Bronchial epithelial cell (primary cell): ENCODE data around the gene SLC37A1. TPM values are rescaled to one million over a fixed set of nuclear protein-coding genes. Genes with fewer than 3 reads are reported as not detected.

Experiments used
- DNase-seq: peaks from one replicate; pipeline ENCODE4 v3.0.0-alpha.2; 2010; ENCODE audit warnings: low read depth
- FAIRE-seq: peaks from 2 replicates; lab custom pipeline; 2011; peaks lifted over from hg19 to GRCh38; lab: Jason Lieb, UNC
- H3K27me3 ChIP-seq: 2 replicates; pipeline ENCODE4 v1.5.1; 2011; ENCODE audit warnings: low read length; ENCODE audit not compliant: control insufficient read depth, insufficient read depth
- H3K36me3 ChIP-seq: 2 replicates; pipeline ENCODE4 v1.5.1; 2011; ENCODE audit warnings: low read length; ENCODE audit not compliant: control insufficient read depth, insufficient read depth
- H3K4me3 ChIP-seq: 2 replicates; pipeline ENCODE4 v1.5.1; 2011; ENCODE audit warnings: mild to moderate bottlenecking, low read depth, low read length, control low read depth
- CTCF ChIP-seq: IDR thresholded peaks from 2 replicates; pipeline ENCODE4 v1.5.1; 2011; ENCODE audit warnings: mild to moderate bottlenecking, moderate library complexity, low read length, control low read depth, inconsistent platforms; ENCODE audit not compliant: insufficient read depth, severe bottlenecking
- total RNA-seq: library from RNA; depleted of rRNA; stranded (reverse); fragments of >200 nt; gene quantifications from 2 replicates; pipeline ENCODE4 v1.2.1, GENCODE V29; 2014

Gene SLC37A1
- total RNA-seq, 1 donor from 2014 or later, result 7.1 TPM

- no peak for TF ChIP-seq CTCF
- DNase-seq (no peak), FAIRE-seq (no peak)
- Histone ChIP-seq H3K36me3 (peaks cover 21% of the 10 kb centered on the region), H3K27me3 (no peaks in the 10 kb centered on the region), H3K4me3 (no peak overlapping the region)
Observed at GRCh38 chr21:42568866-42569731, 55.4 kb downstream of the SLC37A1 start.

DNA sequence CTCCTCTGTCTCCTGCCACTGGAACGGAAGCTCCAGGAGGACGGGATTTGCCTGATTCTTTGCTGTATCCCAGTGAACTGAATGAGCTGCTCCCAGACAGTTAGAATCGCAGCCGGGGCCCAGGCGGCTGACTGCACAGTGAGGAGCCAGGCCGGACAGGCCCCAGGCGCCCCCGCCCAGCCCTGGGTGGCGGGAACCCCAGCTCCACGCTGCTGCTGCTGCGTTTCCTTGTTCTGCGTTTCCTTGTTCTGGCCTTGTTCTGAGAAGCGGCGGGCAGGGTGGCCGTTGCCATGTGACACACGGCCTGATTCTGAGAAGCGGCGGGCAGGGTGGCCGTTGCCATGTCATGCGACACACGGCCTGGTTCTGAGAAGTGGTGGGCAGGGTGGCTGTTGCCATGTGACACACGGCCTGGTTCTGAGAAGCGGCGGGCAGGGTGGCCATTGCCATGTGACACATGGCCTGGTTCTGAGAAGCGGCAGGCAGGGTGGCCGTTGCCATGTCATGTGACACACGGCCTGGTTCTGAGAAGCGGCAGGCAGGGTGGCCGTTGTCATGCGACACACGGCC is 56.2 kb downstream of the SLC37A1 start:
- Histone ChIP-seq H3K4me3 (no peak overlapping the region), H3K27me3 (no peaks in the 10 kb centered on the region), H3K36me3 (peaks cover 21% of the 10 kb centered on the region)
- no peak for FAIRE-seq
- DNase-seq, result no peak
- no peak for TF ChIP-seq CTCF

DNA sequence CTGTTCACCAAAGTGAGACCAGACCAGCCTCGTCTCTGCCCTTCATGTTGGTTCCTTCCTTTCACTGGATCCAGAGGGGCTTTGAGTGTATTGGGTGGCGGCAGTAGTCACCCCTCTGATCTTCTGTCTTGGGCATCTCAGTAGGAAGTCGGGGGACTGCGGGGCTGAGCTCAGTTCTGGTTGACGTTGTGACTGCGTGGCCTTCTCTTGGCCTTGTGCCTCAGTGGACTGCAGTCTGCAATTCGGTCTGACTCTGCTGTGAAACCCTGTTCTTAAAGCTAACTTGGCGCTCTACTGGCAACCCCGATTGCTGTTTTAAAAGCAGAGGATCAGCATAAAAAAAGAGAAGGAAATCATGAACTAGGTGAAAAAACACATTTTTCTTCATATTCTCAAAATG is 56.7 kb downstream of the SLC37A1 start:
- Histone ChIP-seq H3K36me3 (peaks cover 18% of the 10 kb centered on the region), H3K4me3 (no peak overlapping the region), H3K27me3 (no peaks in the 10 kb centered on the region)
- DNase-seq (no peak), FAIRE-seq (no peak)
- TF ChIP-seq CTCF, result no peak

DNA sequence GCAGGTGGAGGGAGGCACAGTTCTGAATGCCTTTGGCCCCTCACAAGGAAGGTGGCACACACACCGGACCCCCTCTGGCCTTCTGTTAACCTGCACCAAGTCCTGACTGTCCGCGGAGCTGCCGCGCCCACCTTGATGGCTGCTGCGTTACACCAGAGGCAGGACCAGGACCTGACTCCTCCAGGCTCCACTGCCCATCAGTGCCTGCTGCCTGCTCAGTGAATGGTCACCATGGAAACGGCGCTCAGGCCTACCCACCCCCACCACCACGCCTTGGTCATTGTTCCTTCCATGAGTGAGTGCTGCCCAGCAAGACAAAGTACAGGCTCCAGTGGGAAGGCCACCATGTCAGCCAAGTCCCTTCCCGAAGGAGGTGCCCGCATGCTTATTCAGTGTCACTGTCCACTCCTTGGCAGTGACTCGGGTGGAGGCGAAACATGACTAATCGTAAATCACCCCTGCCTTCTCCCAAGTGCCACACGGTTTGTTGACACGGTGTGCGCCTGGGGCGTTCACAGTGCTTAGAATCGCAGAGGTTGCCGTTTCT is 57.3 kb downstream of the SLC37A1 start:
- no peak for TF ChIP-seq CTCF
- H3K27me3 ChIP-seq, result no peaks in the 10 kb centered on the region
- FAIRE-seq, result no peak
- H3K36me3 ChIP-seq, result peaks cover 15% of the 10 kb centered on the region
- no peak overlapping the region for H3K4me3 ChIP-seq
- DNase-seq, result no peak

- DNase-seq (no peak), FAIRE-seq (no peak)
- no peak for TF ChIP-seq CTCF
- Histone ChIP-seq H3K27me3 (no peaks in the 10 kb centered on the region), H3K36me3 (peaks cover 15% of the 10 kb centered on the region), H3K4me3 (no peak overlapping the region)
Observed at GRCh38 chr21:42571391-42572150, 57.9 kb downstream of the SLC37A1 start.
